Measurements from ENCODE around the gene CA12. TPM values are rescaled to one million over a fixed set of nuclear protein-coding genes. Genes with fewer than 3 reads are reported as not detected.

Gene CA12
- total RNA-seq, 1 experiment from 2014 or later = 19.8 TPM

DNA sequence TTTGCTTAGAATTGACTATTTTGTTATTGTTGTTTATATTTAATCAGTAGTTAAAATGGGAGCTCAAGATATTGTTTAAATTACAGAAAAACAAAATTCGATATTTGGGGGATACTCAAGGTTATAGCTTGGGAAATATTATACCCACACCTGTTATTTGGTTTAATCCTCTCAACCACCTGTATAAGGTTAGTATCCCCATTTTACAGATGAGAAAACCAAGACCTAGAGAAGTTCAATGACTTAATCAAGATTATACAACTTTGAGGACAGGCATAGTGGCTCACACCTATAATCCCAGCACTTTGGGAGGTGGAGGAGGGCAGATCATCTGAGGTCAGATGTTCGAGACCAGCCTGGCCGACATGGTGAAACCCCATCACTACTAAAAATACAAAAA is 39.8 kb upstream of the CA12 start:
- intact Hi-C loops (cut with micrococcal nuclease) = no loop called here
- ATAC-seq (no peak), DNase-seq (no peak)
- Histone ChIP-seq H3K27me3 (ENCODE audit: low read length) (no peaks in the 10 kb centered on the region), H3F3A (ENCODE audit: low read length, unreplicated experiment) (no peaks in the 10 kb centered on the region), H3K36me3 (ENCODE audit: low read depth, low read length) (no peaks in the 10 kb centered on the region), H3K4me3 (ENCODE audit: low read length) (no peak overlapping the region), H3K4me2 (ENCODE audit: low read length) (no peak overlapping the region), H3K4me1 (ENCODE audit: insufficient read depth, low read length) (no peaks in the 10 kb centered on the region), H3K79me2 (ENCODE audit: low read length) (no peaks in the 10 kb centered on the region), H2AFZ (ENCODE audit: low read length) (no peak overlapping the region), H3K9ac (ENCODE audit: low read length) (no peak overlapping the region), H3K9me2 (replicated peaks; ENCODE audit: low read length) (no peaks in the 10 kb centered on the region), H4K20me1 (ENCODE audit: low read length) (no peaks in the 10 kb centered on the region), H3K27ac (ENCODE audit: low read length) (no peak overlapping the region), H3K9me3 (ENCODE audit: low read length) (no peaks in the 10 kb centered on the region)
- no TSS peak for BruUV-seq (replicated peaks)
- TF ChIP-seq EZH2phosphoT487 (IDR thresholded peaks at IDR 0.05; ENCODE audit: borderline replicate concordance, low read length) (no peak), EZH2 (IDR thresholded peaks at IDR 0.05; ENCODE audit: low read length, unreplicated experiment) (no peak)
- TF ChIP-seq, protein P1, sequence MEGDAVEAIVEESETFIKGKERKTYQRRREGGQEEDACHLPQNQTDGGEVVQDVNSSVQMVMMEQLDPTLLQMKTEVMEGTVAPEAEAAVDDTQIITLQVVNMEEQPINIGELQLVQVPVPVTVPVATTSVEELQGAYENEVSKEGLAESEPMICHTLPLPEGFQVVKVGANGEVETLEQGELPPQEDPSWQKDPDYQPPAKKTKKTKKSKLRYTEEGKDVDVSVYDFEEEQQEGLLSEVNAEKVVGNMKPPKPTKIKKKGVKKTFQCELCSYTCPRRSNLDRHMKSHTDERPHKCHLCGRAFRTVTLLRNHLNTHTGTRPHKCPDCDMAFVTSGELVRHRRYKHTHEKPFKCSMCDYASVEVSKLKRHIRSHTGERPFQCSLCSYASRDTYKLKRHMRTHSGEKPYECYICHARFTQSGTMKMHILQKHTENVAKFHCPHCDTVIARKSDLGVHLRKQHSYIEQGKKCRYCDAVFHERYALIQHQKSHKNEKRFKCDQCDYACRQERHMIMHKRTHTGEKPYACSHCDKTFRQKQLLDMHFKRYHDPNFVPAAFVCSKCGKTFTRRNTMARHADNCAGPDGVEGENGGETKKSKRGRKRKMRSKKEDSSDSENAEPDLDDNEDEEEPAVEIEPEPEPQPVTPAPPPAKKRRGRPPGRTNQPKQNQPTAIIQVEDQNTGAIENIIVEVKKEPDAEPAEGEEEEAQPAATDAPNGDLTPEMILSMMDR (conservative IDR thresholded peaks at IDR 0.05; ENCODE audit: low read depth, low read length) = no peak
- POLR2A ChIA-PET (ENCODE audit: unreplicated experiment) = no interaction called here
- CTCF ChIA-PET = no interaction called here

DNA sequence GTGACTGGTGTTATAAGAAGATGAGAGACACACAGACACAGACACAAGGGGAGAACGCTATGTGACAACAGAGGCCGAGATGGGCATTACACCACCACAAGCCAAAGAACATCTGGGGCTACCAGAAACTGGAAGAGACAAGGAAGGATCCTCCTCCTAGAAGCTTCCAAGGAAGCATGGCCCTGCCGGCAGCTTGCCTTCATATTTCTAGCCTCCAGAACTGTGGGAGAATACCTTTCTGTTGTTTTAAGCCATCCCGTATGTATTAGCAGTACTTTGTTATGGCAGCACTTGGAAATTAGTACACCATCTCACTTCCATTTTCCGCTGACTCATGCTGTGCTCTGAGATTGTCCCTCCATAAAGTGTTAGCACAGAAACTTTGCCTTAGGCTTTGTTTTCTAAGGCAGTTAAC is 38.7 kb upstream of the CA12 start:
- DNase-seq (peak; percentile 13), ATAC-seq (peak; percentile 43)
- H3K9me2 ChIP-seq (replicated peaks; ENCODE audit: low read length) = no peaks in the 10 kb centered on the region
- no peaks in the 10 kb centered on the region for H3K79me2 ChIP-seq (ENCODE audit: low read length)
- H3K36me3 ChIP-seq (ENCODE audit: low read depth, low read length) = no peaks in the 10 kb centered on the region
- no peak overlapping the region for H3K4me2 ChIP-seq (ENCODE audit: low read length)
- no peaks in the 10 kb centered on the region for H4K20me1 ChIP-seq (ENCODE audit: low read length)
- no peaks in the 10 kb centered on the region for H3K27me3 ChIP-seq (ENCODE audit: low read length)
- ChIA-PET POLR2A (ENCODE audit: unreplicated experiment) (no interaction called here), CTCF (no interaction called here)
- H2AFZ ChIP-seq (ENCODE audit: low read length) = peak overlapping the region; percentile 57
- BruUV-seq (replicated peaks) = no TSS peak
- no peak overlapping the region for H3K9ac ChIP-seq (ENCODE audit: low read length)
- no peaks in the 10 kb centered on the region for H3F3A ChIP-seq (ENCODE audit: low read length, unreplicated experiment)
- no peaks in the 10 kb centered on the region for H3K9me3 ChIP-seq (ENCODE audit: low read length)
- no peak overlapping the region; the same call in 1 of the 2 replicates for H3K27ac ChIP-seq (ENCODE audit: low read length)
- no peak overlapping the region for H3K4me3 ChIP-seq (ENCODE audit: low read length)
- intact Hi-C loops (cut with micrococcal nuclease) = no loop called here
- H3K4me1 ChIP-seq (ENCODE audit: insufficient read depth, low read length) = no peaks in the 10 kb centered on the region
- TF ChIP-seq EZH2 (IDR thresholded peaks at IDR 0.05; ENCODE audit: low read length, unreplicated experiment) (no peak), EZH2phosphoT487 (IDR thresholded peaks at IDR 0.05; ENCODE audit: borderline replicate concordance, low read length) (no peak)
- TF ChIP-seq, protein P1 (conservative IDR thresholded peaks at IDR 0.05; ENCODE audit: low read depth, low read length) = no peak

DNA sequence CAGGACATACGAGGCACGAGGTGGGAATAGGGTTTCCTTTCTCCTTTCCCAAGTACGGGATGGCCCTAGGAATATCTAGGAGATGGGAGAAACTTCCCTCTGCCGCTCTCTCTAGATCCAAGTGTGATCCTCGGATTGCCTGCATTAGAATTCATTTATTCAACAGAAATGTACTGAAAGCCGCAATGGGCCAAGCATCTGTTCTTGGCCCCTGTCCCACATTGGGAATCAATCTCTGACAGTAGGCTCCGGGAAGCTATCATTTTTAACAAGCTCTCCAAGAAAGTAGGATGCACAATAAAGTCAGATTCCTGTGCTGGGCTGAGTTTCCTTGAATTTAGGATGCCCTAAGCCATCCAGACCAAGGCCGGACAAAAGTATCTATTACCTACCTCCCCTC is 37.2 kb upstream of the CA12 start:
- Histone ChIP-seq H4K20me1 (ENCODE audit: low read length) (no peaks in the 10 kb centered on the region), H3K9me2 (replicated peaks; ENCODE audit: low read length) (no peaks in the 10 kb centered on the region), H3K79me2 (ENCODE audit: low read length) (no peaks in the 10 kb centered on the region), H3K36me3 (ENCODE audit: low read depth, low read length) (no peaks in the 10 kb centered on the region), H3F3A (ENCODE audit: low read length, unreplicated experiment) (no peaks in the 10 kb centered on the region), H3K9me3 (ENCODE audit: low read length) (no peaks in the 10 kb centered on the region), H3K4me2 (ENCODE audit: low read length) (no peak overlapping the region), H3K4me3 (ENCODE audit: low read length) (no peak overlapping the region), H3K4me1 (ENCODE audit: insufficient read depth, low read length) (no peaks in the 10 kb centered on the region), H3K27ac (ENCODE audit: low read length) (no peak overlapping the region), H2AFZ (ENCODE audit: low read length) (no peak overlapping the region), H3K9ac (ENCODE audit: low read length) (no peak overlapping the region), H3K27me3 (ENCODE audit: low read length) (no peaks in the 10 kb centered on the region)
- intact Hi-C loops (cut with micrococcal nuclease) = no loop called here
- TF ChIP-seq EZH2phosphoT487 (IDR thresholded peaks at IDR 0.05; ENCODE audit: borderline replicate concordance, low read length) = no peak
- TF ChIP-seq, protein P1 (conservative IDR thresholded peaks at IDR 0.05; ENCODE audit: low read depth, low read length) = no peak
- TF ChIP-seq EZH2 (IDR thresholded peaks at IDR 0.05; ENCODE audit: low read length, unreplicated experiment) = no peak
- CTCF ChIA-PET = no interaction called here
- no TSS peak for BruUV-seq (replicated peaks)
- DNase-seq (no peak), ATAC-seq (no peak)
- POLR2A ChIA-PET (ENCODE audit: unreplicated experiment) = no interaction called here

Measured in PC-3 (cell line).